Measurements from ENCODE around the gene CFAP46. TPM values are rescaled to one million over a fixed set of nuclear protein-coding genes. Genes with fewer than 3 reads are reported as not detected.

Gene CFAP46
- total and polyA plus RNA-seq, 9 of the 15 experiments (the other 6 are each of a cell fraction or from before 2014, with no cell fraction given), result not detected

GRCh38 chr10:132851451-132851850 is 90.9 kb downstream of the CFAP46 start:
- no peaks in the 10 kb centered on the region for H3K36me3 ChIP-seq (ENCODE audit: control insufficient read depth, insufficient read depth, low read length)
- no peak for DNase-seq (ENCODE audit: extremely low read depth in 1 of 4, low spot score in 3 of 4)
- in situ Hi-C loops (cut with MboI) (no loop called here), intact Hi-C loops (cut with micrococcal nuclease) (no loop called here)
- ChIA-PET POLR2A (interaction anchor here (0.6 kb wide), 1 partner anchor 23 kb away, joined by 5 read pairs; no protein-coding TSS in a partner anchor), CTCF (ENCODE audit: low intra/inter-chr PET ratio) (no interaction called here)
- FAIRE-seq, result no peak
- H3K79me2 ChIP-seq (ENCODE audit: control insufficient read depth, insufficient read depth, low read length), result no peaks in the 10 kb centered on the region
- H4K20me1 ChIP-seq (replicated peaks; ENCODE audit: control insufficient read depth, insufficient read depth, low read length), result peaks cover 5% of the 10 kb centered on the region; the same call in 1 of the 2 replicates
- no peak overlapping the region for H3K27ac ChIP-seq (ENCODE audit: extremely low read depth, low read depth, low read length)
- H3K9me1 ChIP-seq (ENCODE audit: control insufficient read depth, insufficient read depth, low read length), result no peaks in the 10 kb centered on the region
- H3K27me3 ChIP-seq (ENCODE audit: control insufficient read depth in 2 of 2, insufficient read depth in 2 of 2, low read length in 2 of 2), result peaks cover 11 to 52% of the 10 kb centered on the region in 2 experiments
- ATAC-seq, result no peak
- WGBS (ENCODE audit: insufficient coverage, low coverage, missing lambda C conversion rate), result 2% methylated on average over 22 of the region's 22 CpGs
- H3K9me3 ChIP-seq (replicated peaks; ENCODE audit: control insufficient read depth, insufficient read depth, low read depth, low read length), result no peaks in the 10 kb centered on the region
- H2AFZ ChIP-seq (ENCODE audit: low read depth, low read length), result no peak overlapping the region
- TF ChIP-seq SMAD4 (CRISPR knock-in tag; conservative IDR thresholded peaks at IDR 0.05) (no peak), L3MBTL2 (IDR thresholded peaks at IDR 0.05) (0 out of 2 replicates have a peak, but pooled peaks have one; percentile 14), GTF2B (IDR thresholded peaks at IDR 0.05; ENCODE audit: extremely low read depth, insufficient read length) (no peak)
- TF ChIP-seq, protein P1, sequence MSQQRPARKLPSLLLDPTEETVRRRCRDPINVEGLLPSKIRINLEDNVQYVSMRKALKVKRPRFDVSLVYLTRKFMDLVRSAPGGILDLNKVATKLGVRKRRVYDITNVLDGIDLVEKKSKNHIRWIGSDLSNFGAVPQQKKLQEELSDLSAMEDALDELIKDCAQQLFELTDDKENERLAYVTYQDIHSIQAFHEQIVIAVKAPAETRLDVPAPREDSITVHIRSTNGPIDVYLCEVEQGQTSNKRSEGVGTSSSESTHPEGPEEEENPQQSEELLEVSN (IDR thresholded peaks at IDR 0.05; ENCODE audit: borderline replicate concordance in 1 of 2, extremely low read depth in 1 of 2, insufficient read depth in 1 of 2, insufficient read length in 1 of 2, low read depth in 1 of 2, low read length in 1 of 2, poor library complexity in 1 of 2, severe bottlenecking in 1 of 2), result peak in 1 of 2 experiments; percentile 36
- H3K4me2 ChIP-seq (ENCODE audit: insufficient read depth, low read length), result no peak overlapping the region
- H3K4me3 ChIP-seq, result no peak overlapping the region
- H3K4me1 ChIP-seq (replicated peaks in 1 of 2; ENCODE audit: control insufficient read depth in 2 of 2, insufficient read depth in 2 of 2, low read length in 2 of 2), result peaks cover 0 to 8% of the 10 kb centered on the region in 2 experiments; a peak in 2 of 5 replicates
- no peak overlapping the region for H3K9ac ChIP-seq (ENCODE audit: insufficient read depth in 1 of 2, low read depth in 2 of 2, low read length in 2 of 2)
- BruUV-seq (replicated peaks), result no TSS peak
